Kidney (tissue), 14 donors: ENCODE data around the gene FAM227B. TPM values are rescaled to one million over a fixed set of nuclear protein-coding genes. Genes with fewer than 3 reads are reported as not detected.
"Not testable (repeated sequence)": the region's sequence is repeated elsewhere in the genome, so short reads cannot be mapped to it uniquely, and the experiment has no call there.

Experiments
- DNase-seq, 5 donors: peaks; one replicate each; pipeline ENCODE4 v3.0.0-alpha.2; 2013 to 2020
- FAIRE-seq: peaks from 2 replicates; lab custom pipeline; 2012; peaks lifted over from hg19 to GRCh38; lab: Jason Lieb, UNC
- H3K27ac ChIP-seq, 2 donors: one replicate each; pipeline ENCODE4 v1.7.0; 2013; ENCODE audit warnings: low read depth in 2 of 2, low read length in 2 of 2, inconsistent platforms in 1 of 2
- H3K27me3 ChIP-seq: one replicate; pipeline ENCODE4 v1.7.1; 2013; ENCODE audit warnings: low read length, inconsistent platforms; ENCODE audit not compliant: control insufficient read depth, insufficient read depth
- H3K36me3 ChIP-seq, 3 donors: one replicate each; pipeline versions ENCODE4 v1.7.0 to v1.7.1; 2013; ENCODE audit warnings: low read length in 3 of 3, control low read depth in 1 of 3, inconsistent platforms in 1 of 3; ENCODE audit not compliant: insufficient read depth in 3 of 3, control insufficient read depth in 2 of 3
- H3K4me1 ChIP-seq, 3 donors: one replicate each; pipeline versions ENCODE4 v1.7.0 to v1.7.1; 2013; ENCODE audit warnings: low read length in 3 of 3, inconsistent platforms in 1 of 3, low read depth in 1 of 3; ENCODE audit not compliant: control insufficient read depth in 2 of 3, insufficient read depth in 2 of 3
- H3K4me3 ChIP-seq, 3 donors: one replicate each; pipeline versions ENCODE4 v1.7.0 to v1.8.1; 2013; ENCODE audit warnings: low read length in 3 of 3, control low read depth in 1 of 3, inconsistent platforms in 1 of 3
- H3K9ac ChIP-seq, 3 donors: one replicate each; pipeline versions ENCODE4 v1.7.0 to v1.7.1; 2013; ENCODE audit warnings: low read length in 3 of 3, control low read depth in 1 of 3, inconsistent platforms in 1 of 3
- H3K9me3 ChIP-seq, 3 donors: one replicate each; pipeline versions ENCODE4 v1.7.0 to v1.7.1; 2013; ENCODE audit warnings: low read length in 3 of 3, control low read depth in 1 of 3, inconsistent platforms in 1 of 3; ENCODE audit not compliant: control insufficient read depth in 2 of 3, insufficient read depth in 1 of 3
- CTCF ChIP-seq: IDR thresholded peaks from 3 replicates; pipeline ENCODE4 v1.5.1; 2012; ENCODE audit warnings: mild to moderate bottlenecking, moderate library complexity, borderline replicate concordance; ENCODE audit not compliant: insufficient read depth; ENCODE audit errors: extremely low read depth
- intact Hi-C: fragments of 100-400 bp; cut with DNase I; formaldehyde crosslinking; loops from one replicate; pipeline ENCODE4 v1.11.1; 2022
- polyA plus RNA-seq: library from polyadenylated mRNA; stranded (reverse); fragments of 350-450 nt; fragmentation: Illumina TruSeq; extraction: RNeasy Lipid Tissue Mini Kit (QIAGEN cat#74804); gene quantifications from one replicate; pipeline ENCODE4 v1.2.3, GENCODE V29; 2014; ENCODE audit warnings: low read depth, low replicate concordance; ENCODE audit not compliant: insufficient read depth
- total RNA-seq: library from RNA; stranded (reverse); fragmentation: NEBNext Ultra II Directional; extraction: Animal tissue kit (Norgen Biotek cat#: 25700); gene quantifications from one replicate; pipeline ENCODE4 v1.2.1, GENCODE V29; 2021
- donor health status: control.
- donor health status: control.
- donor health status: control.
- donor health status: control.
- donor health status: control.
- donor health status: DM: yes; HTN: yes; CAD: no.
- donor health status: Normal renal cell carcinoma (clear cell type).

The FAM227B gene
- total and polyA plus RNA-seq, 2 donors from 2014 or later, result 11.7 to 12.2 TPM

- FAIRE-seq, H3K4me1 ChIP-seq, H3K27me3 ChIP-seq, H3K4me3 ChIP-seq, H3K27ac ChIP-seq, H3K36me3 ChIP-seq, DNase-seq, intact Hi-C loops, H3K9me3 ChIP-seq, H3K9ac ChIP-seq: not testable (repeated sequence)
- peak; percentile 4 for TF ChIP-seq CTCF
Observed at GRCh38 chr15:49471248-49471647, 149.4 kb downstream of the FAM227B start.

GRCh38 chr15:49468481-49468839 lies 152.2 kb downstream of the FAM227B start:
- intact Hi-C loops, result no loop called here
- no peak overlapping the region for H3K27ac ChIP-seq

GRCh38 chr15:49467746-49468480 lies 152.7 kb downstream of the FAM227B start:
- H3K9me3 ChIP-seq, result no peaks in the 10 kb centered on the region
- H3K36me3 ChIP-seq, result no peaks in the 10 kb centered on the region
- no peak for TF ChIP-seq CTCF
- H3K27me3 ChIP-seq, result no peaks in the 10 kb centered on the region
- intact Hi-C loops, result no loop called here
- H3K4me3 ChIP-seq, result no peak overlapping the region
- peaks cover 0 to 2% (median 0%) of the 10 kb centered on the region in 3 donors for H3K4me1 ChIP-seq
- FAIRE-seq (no peak), DNase-seq (no peak)
- H3K27ac ChIP-seq, result no peak overlapping the region
- H3K9ac ChIP-seq, result no peak overlapping the region

More at GRCh38 chr15:49468481-49468839, 152.2 kb downstream of the FAM227B start:
- H3K36me3 ChIP-seq, result no peaks in the 10 kb centered on the region
- no peaks in the 10 kb centered on the region for H3K9me3 ChIP-seq
- H3K4me3 ChIP-seq, result no peak overlapping the region
- FAIRE-seq, result no peak
- H3K27me3 ChIP-seq, result no peaks in the 10 kb centered on the region
- TF ChIP-seq CTCF, result no peak
- peaks cover 0 to 2% (median 0%) of the 10 kb centered on the region in 3 donors for H3K4me1 ChIP-seq
- no peak overlapping the region for H3K9ac ChIP-seq
- DNase-seq, result no peak
